Activated CD4-positive, alpha-beta T cell treated with anti-CD3 and anti-CD28 coated beads for 4 hours (primary cell): Measurements from ENCODE around the gene DCAF12L2.
"Not testable (repeated sequence)": the region's sequence is repeated elsewhere in the genome, so short reads cannot be mapped to it uniquely, and the experiment has no call there.

ENCODE experiments used
- DNase-seq, 2 donors: peaks; one replicate each; pipeline ENCODE4 v3.0.0-alpha.2; 2020

The DCAF12L2 gene

DNA sequence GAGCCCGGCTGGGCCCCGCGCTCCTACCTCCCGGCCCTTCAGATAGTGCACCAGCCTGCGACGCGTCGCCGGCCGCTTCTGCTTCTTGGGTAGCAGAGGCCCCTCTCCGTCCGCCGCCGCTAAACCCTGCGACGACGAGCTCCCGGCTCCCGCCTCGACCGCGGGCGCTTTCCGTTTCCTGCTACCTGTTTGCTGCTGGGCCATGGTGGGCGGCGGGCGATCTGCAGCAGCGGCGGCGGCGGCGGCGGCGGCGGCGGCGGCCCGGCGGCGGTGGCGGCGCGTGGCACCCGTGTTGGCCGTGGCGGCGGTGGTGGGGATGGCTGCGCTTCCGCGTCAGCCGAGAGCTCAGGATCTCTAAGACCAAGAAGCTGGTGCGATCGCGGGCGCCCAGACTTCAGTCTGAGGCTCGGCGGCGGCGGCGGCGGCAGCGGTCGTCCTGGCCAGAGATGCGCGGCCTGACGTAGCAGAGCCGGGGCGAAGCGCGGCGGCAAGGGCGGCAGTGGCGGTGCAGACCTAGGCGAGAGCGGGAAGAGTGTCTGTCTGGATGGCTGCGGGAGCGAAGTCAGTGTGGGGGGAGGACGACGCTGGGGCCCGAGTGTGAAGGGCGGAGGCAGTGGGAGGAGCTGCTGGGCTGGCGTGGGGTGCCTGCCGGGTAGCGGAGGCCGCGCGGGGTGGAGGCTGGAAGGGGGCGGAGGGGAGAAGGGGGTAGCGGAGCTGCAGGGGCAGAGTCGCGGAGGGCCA, at the start of gene DCAF12L2:
Gene DCAF12L2 (minus strand): TSS at position 569 of the 741 bp plus-strand sequence. CDS start 365 bp downstream, at position 204.
- DNase-seq: no peak

DNA sequence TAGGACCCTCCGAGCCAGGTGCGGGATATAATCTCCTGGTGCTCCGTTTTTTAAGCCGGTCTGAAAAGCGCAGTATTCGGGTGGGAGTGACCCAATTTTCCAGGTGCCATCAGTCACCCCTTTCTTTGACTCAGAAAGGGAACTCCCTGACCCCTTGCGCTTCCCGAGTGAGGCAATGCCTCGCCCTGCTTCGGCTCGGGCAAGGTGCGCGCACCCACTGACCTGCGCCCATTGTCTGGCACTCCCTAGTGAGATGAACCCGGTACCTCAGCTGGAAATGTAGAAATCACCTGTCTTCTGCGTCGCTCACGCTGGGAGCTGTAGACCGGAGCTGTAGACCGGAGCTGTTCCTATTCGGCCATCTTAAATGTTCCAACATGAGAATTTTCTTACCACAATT, 24.8 kb upstream of the DCAF12L2 start:
- DNase-seq: not testable (repeated sequence)

DNA sequence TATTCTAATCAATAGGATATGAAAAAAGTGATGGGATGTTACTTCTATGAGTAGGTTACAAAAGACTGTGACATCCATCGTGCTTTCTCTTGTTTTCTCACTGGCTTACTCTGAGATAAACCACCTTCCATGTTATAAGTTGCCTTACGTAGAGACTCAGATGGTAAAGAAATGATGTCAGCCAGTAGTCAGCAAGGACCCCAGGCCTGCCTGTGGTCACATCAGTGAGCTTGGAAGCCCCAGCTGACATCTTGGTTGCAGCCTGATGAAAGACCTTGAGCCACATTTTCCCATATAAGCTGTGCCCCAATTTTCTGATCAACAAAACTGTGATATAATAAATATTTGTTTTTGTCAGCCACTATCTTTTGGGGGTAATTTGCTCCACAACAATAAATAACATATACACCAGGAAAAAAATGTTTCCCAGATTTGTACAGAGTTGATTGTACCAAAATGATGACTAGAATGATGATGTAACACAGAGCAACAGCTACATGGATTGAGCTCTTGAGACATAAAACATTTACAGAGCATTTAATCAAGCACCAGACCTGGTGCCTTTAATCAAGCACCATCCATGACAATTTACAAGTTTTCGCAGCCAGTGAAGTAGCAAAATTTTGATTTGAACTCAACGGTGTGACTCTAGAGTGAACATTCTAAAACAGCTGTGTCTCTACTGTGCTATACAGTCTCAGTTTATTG, 11.2 kb upstream of the DCAF12L2 start:
- DNase-seq: no peak

DNA sequence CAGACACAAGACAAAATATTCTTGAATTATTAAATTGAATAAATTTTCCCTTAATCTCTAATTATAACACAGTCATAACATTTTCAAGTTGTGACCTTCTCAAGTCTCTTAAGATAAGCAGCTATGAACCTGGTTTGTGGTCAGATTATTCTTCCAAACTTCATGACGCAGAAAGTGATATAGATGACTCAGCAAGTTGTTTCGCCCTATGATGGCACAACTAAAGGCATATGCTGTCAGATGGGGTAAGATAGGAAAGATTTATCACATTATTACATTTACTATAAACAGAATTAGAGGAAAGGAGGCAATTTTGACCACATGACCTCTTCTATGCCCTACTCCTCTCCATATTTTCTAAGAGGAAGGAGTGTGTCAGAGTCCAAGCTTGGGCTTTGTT, 4.6 kb upstream of the DCAF12L2 start:
- no peak for DNase-seq

DNA sequence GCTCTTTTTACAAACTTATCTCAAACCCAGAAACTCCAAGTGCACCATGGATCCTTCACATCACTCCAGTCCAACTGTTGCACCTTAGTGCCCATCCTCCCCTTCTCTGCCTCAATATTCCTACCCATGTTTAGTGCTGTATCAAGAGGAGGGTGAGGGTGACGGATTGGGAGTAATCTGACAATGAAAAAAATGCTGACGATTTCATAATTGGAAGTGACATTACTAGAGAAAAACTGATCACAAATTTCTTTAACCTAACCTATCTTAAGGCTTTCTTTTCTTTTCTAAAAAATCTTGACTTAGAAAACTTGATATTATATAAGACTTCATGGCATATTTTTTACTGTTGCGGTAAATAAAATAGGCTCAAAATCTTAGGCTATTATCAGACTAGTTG, 1.5 kb upstream of the DCAF12L2 start:
- no peak for DNase-seq

GRCh38 chrX:126165401-126165720, 728 bp downstream of the DCAF12L2 start:
- no peak for DNase-seq

DNA sequence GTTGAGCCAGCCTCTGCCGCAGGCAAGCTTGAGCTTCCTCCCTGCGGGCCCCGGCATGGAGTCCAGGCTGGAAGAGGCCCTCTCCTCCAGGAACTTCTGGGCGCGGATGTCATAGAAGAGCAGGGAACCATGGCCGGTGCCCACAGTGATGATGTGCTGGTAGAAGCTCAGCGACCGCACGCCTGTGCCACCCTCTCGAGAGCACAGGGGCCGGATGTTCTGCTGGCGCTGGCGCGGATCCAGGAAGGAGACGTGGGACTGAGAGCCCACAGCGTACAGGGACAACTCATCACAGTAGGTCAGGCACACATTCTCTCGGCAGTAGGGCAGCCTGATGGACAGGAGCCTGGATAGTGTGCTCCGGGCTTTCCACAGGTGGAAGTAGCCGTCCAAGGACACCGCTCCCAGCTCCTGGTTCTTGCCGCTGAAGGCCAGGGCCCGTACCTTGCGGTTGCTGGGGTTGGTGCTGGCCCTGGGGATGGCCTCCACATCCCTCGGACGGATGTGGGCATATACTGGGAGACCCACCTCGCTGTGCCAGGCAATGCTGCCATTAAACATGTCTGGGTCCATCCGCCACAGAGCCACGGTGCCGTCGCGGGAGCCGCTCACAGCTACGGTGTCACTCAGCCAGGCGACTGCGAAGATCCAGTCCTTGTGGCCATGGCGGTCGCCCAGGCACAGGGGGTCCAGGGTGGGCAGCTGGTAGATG, 1.2 kb downstream of the DCAF12L2 start:
- DNase-seq: no peak

DNA sequence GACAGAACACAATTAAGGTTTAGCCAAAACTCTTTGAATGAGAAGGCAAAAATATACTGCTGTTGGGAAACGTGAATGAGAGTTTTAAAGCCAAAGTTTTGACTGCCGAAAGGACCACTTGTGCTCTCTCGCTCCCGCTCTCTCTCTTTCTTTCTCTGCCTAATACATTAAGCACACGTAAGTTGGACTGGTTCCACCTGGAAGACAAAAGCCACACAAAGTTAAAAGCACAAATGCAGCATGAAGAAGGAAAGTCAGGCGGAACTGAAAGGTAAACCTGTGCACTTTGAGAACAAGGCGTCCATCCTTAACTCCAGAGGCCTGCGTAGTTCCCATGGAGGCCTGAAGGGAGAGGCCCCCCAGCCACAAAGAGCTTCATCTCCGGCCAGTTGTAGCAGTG, 1.9 kb downstream of the DCAF12L2 start:
- DNase-seq: no peak

GRCh38 chrX:126141014-126141413, 25.1 kb downstream of the DCAF12L2 start:
- no peak for DNase-seq

DNA sequence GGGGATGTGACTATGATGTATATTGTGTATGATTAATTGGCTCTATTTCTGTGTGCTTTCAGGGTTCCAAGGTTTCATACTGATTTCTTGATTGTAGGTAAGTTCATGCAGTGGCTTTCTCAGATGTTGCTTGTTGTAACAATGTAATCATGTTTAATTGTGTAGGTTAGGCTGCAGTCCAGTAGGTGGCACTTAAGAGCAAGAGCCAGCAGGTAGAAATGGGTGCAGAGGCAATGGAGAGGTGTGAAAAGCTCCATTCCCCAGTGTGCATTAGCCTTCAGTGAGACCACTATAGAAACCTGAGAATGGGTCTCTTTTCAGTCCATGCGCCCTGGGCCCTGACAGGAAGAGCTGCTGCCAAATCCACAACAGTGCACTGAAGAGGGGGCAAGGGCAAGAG, 28.2 kb downstream of the DCAF12L2 start:
- DNase-seq: no peak

GRCh38 chrX:126124721-126125120, 41.4 kb downstream of the DCAF12L2 start:
- no peak for DNase-seq
